GM18505 (cell line): ENCODE data around the gene GTF2E1.
A peak's percentile ranks its signal among the peaks of the same experiment; 100 is the strongest.

Source experiments
- ATAC-seq: cut with Tn5 transposase; IDR thresholded peaks from one replicate; pipeline ENCODE4 v1.9.1; 2021; ENCODE audit not compliant: unreplicated experiment
- POLR2A ChIP-seq: IDR thresholded peaks from 4 replicates; pipeline ENCODE4 v1.6.1; 2011; ENCODE audit warnings: borderline replicate concordance; ENCODE audit not compliant: insufficient read depth, insufficient read length; ENCODE audit errors: extremely low read depth

Gene GTF2E1

DNA sequence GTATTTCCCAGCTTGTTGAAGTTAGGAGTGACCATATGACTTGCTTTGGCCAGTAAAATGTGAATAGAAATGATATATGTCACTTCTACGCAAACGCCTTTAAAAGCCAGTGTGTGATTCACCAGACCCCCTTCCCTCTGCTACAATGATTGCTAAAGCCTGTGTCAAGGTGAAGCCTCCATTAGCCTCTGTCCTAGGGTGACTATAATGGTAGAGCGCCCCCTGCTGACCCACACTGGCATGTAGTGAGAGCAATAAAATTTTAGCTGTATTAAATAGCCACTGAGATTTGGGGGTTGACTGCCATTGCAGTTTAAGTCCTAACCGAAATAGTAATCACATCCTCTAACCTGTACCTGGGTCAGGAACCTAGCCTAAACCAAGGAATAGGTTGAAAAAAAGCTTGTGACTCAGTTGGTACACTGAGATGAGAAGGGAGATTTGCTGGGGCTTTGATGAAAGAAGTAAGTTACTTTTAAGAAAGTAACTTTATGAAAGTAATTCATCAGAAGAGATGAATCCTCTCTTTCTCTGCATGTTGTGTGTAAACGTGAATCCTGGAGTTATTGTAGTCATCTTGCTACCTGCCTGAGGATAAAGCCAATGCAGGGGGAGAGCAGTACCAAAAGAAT is 52.6 kb downstream of the GTF2E1 start:
- peak; percentile 93 for ATAC-seq
- no peak for TF ChIP-seq POLR2A

DNA sequence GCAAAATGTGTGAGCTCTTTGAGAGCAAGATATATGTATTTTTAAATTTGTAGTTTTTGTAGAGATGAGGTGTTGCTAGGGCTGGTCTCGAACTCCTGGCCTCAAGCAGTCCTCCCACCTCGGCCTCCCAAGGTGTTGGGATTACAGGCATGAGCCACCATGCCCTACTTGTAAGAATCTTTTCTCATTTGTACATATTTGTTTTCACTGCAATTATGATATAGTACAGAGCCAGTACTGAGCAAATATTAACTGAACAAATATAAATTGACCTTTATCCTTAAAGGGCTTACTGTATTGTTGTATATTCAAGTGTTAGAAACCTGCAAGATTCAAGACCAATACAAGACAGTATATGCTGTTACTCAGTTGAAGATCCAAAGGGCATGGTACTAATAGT is 53.4 kb downstream of the GTF2E1 start:
- ATAC-seq, result no peak
- TF ChIP-seq POLR2A, result no peak

DNA sequence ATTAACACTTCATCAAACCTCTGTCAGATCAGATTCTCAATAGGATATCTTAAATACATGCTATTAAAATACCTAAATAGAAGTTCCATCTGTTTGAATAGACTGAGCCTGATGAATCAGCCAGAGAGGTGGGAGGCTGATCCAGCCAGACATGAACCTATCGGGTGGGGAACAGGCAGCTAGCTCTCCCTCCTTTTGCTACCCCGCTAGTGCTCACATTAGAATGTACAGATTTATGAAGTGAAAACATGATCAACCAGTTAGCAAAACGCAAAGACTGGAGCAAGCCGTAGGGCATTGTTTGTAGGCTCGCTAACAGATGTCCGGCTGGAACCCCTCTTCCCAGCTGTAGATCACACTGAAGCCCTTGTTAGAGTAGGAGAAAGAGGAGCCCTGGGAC is 54.4 kb downstream of the GTF2E1 start:
- ATAC-seq, result no peak
- TF ChIP-seq POLR2A, result no peak

DNA sequence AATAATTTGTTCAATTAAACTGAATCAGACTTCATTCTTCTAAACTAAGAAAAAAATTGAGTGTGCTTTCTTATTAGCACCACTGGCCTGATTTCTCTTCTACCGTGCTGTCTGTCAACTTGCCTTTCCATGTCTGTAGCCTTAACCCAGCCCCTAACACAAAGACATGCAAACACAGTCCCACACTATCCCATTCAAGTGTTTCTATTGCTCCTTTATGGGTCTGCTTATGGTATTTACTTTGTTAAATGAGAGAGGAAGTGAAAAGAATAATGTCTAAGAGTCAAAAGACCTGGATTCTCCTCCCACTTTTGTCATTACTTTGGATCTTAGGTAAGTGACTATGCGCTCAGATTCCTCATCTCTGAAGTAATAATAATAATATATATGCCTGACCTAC is 55.3 kb downstream of the GTF2E1 start:
- no peak for TF ChIP-seq POLR2A
- no peak for ATAC-seq

DNA sequence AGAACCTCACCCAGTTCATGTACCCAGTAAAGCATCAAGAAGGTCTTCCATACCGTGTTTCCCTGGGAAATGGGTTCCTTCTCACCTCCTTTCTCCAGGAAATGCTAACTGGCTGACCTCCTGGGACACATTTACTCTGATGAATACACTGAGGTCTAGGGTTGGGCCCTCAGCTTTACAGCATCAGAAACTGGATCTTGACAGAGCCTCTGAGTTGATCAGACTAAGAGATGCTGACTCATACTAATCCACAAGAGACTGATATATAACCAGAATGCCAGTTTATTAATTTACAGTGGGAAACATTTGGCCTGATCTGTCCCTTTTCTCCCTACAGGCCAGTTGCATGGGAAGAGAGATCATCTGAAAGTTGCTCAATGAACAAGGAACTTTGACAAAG is 55.8 kb downstream of the GTF2E1 start:
- no peak for TF ChIP-seq POLR2A
- no peak for ATAC-seq

DNA sequence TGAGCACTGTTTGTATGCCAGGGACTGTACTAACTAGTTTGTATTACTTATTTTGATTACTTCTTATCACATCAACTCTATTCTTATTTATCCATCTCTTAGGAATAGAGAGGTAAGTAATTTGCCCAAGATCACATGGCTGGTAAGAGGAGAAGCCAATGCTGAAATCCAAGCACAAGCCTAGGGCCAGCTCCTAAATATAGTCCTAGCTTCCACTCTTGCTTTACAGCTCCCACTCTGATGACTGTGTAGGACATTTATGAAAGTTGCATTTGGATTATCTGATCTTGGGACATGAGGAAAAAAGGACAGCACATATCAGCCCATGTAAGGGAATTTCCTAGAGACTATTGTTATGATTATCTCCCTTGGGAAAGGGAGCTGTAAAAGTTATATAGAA is 58.1 kb downstream of the GTF2E1 start:
- no peak for TF ChIP-seq POLR2A
- ATAC-seq, result no peak

DNA sequence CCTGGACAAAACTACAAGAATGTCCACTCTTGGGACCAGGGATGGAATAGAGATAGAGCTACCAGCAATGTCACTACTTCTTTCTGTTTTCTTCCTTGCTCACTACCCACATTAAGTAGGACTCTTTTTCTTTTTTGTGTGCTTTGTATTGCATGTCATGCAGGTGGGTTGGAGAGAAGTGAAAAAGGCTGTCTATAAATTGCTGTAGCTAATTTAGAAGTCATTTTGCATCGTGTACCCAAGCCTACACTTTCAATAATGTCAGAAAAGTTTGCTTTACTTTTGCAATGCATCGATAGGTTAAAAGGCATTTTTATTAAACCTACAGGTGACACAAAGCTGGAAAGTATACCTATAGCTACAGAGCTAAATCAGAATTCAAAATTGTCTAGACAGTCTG is 58.9 kb downstream of the GTF2E1 start:
- no peak for TF ChIP-seq POLR2A
- no peak for ATAC-seq

DNA sequence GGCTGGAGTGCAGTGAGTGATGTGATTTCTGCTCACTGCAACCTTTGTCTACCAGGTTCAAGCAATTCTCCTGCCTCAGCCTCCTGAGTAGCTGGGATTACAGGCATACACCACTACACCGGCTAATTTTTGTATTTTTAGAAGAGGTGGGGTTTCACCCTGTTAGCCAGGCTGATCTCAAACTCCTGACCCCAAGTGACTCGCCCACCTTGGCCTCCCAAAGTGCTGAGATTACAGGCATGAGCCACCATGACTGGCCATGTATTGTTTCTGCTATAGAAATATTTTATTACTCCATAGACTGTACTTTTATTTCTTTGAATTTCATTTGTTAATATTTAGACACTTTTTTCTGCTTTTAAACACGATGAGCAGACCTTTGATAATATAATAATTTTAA is 60.4 kb downstream of the GTF2E1 start:
- ATAC-seq, result no peak
- no peak for TF ChIP-seq POLR2A

DNA sequence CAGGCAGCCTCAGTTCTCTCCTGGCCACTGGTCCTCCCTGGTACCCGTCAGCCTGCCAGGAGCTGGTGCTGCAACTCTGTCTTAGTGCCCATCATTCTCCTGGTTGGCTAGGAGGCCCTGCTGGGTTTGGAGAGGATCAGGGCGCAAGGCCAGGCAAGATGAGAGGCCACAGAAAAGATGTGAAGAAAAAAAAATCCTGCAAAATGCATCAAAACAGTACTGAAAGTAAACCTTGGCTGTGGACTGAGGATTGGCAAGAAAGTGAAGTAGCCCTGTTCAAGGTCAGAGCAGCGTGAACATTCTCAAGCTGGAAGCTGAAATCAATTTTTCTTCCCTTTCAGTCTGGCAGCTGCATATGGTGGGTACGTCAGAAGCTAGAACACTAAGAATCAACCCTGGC is 74.2 kb downstream of the GTF2E1 start:
- no peak for TF ChIP-seq POLR2A
- ATAC-seq, result no peak

DNA sequence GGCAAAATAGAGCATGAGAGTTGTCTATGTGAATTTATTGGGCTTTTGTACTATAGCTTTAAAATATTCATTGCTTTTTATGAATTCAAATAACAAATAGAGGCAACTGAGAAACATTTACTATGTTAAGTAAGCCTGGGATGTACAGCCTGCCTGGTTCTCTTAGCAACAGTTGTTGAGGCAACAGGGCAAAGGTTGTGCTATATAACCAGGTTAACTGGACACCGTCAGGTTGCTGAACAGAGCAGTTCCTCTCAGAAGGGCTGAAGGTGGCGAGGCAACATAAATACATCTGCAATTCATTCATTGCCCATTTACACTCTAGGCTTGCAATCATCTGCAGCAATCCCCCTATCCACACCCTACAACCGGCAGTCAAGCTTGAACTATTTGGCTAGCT is 78.2 kb downstream of the GTF2E1 start:
- no peak for TF ChIP-seq POLR2A
- ATAC-seq, result no peak

DNA sequence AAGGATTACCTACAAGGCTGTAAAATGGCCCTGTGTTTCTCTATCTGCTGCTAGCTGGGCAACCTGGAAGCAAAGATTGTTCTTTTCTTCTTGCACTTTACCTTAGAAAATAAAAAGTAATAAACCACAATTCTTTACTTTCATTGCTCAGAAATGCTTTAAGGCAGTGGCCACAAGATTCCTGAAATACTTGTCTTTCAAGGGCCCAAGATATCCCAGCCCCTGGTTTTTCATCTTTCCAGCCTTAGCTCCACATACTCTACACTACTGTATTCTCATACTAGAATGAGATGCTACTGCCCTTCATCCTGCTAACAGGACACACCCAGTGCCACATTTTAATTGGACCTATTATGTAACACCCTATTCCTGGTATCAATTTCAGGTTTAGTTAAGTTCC is 78.9 kb downstream of the GTF2E1 start:
- TF ChIP-seq POLR2A, result no peak
- ATAC-seq, result no peak

DNA sequence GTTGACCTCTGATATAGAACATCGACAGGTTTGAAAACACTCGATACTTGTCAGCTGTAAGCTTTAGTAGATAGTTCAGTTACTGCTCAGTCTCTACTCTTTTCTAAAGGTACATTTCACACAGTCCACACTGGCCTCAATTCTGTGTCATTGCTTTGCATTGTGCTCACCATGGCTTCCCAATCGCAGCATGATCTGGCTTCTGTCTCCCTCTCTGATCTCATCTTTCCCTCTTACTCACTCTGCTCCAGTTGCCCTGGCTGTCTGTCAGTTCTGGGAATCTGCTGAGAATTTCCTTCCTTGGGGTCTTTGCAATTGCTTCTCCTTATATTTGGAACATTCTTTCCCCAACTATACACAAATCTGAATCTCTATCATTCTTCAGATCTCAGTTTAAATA is 80.6 kb downstream of the GTF2E1 start:
- no peak for ATAC-seq
- TF ChIP-seq POLR2A, result no peak

DNA sequence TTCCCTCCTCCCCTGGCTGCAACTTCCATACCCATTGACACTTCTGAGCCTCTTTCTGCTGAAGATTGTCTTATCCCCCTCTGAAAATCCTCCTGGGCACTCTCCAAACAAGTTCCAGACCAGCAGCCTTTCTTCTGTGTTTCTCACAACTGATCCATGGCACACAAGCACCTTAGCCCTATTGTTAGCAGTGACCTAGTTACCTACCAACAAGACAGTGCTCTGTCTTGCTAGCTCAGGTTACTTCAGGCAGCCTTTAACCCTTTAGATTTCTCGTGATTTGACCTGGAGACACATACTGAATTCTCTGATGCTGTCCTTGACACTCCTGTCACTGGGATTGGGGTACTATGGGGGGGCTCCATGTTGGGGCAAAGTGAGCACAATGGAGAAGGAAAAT is 82.1 kb downstream of the GTF2E1 start:
- ATAC-seq, result no peak
- TF ChIP-seq POLR2A, result no peak

DNA sequence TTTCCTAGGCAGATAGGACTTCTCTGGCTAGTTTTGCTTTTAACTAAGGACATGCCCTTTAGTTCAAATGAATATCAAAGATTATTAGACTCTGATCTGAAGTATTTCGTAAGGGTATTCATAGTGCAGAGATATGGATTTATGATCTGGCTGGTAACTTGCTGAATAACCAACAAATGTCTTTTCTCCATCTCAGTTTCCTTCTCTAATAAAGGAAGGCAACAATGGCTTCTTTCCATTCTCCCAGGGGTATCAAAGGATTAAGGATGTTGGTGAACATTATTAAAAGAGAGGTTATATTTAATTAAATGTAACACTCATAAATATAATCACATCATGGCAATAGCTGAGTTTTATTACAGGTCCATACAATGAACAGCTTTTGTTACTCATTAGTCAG is 86.3 kb downstream of the GTF2E1 start:
- TF ChIP-seq POLR2A, result no peak
- ATAC-seq, result no peak

DNA sequence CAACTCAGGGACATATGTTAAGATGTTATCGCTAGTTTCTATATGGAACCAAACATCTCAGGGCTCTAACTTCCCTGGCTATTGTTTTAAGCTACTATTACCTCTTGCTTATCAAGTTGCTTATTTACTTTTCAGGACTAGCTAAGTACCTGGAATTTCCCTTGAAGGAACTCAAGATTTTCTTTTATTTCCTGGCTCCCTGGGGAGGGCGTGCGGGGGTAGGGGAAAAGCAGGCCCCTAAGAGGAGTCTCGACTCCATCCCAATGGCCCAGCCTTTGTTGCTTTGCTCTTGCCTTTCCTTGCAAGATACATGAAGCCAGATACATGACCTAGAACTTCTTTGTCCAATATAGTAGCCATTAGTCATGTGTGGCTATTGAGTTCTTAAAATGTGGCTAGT is 88.5 kb downstream of the GTF2E1 start:
- no peak for TF ChIP-seq POLR2A
- no peak for ATAC-seq
